Fibroblast of lung (primary cell): Measurements from ENCODE around the gene RNF43. TPM values are rescaled to one million over a fixed set of nuclear protein-coding genes. Genes with fewer than 3 reads are reported as not detected.

ENCODE experiments used
- DNase-seq, 2 donors: peaks; one replicate each; pipeline versions ENCODE4 v3.0.0 to v3.0.0-alpha.2; 2010; ENCODE audit warnings: low read depth in 2 of 2
- H2AFZ ChIP-seq: 2 replicates; pipeline ENCODE4 v1.5.1; 2012; ENCODE audit warnings: low read length, control low read depth, inconsistent platforms
- H3K27ac ChIP-seq: 2 replicates; pipeline ENCODE4 v1.5.1; 2011; ENCODE audit warnings: low read length, control low read depth; ENCODE audit not compliant: insufficient read depth
- H3K27me3 ChIP-seq: 2 replicates; pipeline ENCODE4 v1.5.1; 2011; ENCODE audit warnings: mild to moderate bottlenecking, low read length; ENCODE audit not compliant: control insufficient read depth, insufficient read depth
- H3K36me3 ChIP-seq: 2 replicates; pipeline ENCODE4 v1.5.1; 2011; ENCODE audit warnings: low read length; ENCODE audit not compliant: control insufficient read depth, insufficient read depth
- H3K4me1 ChIP-seq: 2 replicates; pipeline ENCODE4 v1.5.1; 2011; ENCODE audit warnings: low read length; ENCODE audit not compliant: control insufficient read depth, insufficient read depth; ENCODE audit errors: extremely low read depth
- H3K4me2 ChIP-seq: 2 replicates; pipeline ENCODE4 v1.5.1; 2011; ENCODE audit warnings: low read length, control low read depth; ENCODE audit not compliant: insufficient read depth; ENCODE audit errors: extremely low read depth
- H3K4me3 ChIP-seq, 4 experiments: fragments of 200-600 bp in 1 of 4; sonication (generic) in 1 of 4; replicated peaks in 1 of 4; 2 replicates each; pipeline ENCODE4 v1.5.1; 2011 to 2016; ENCODE audit warnings: low read length in 4 of 4, low read depth in 3 of 4, mild to moderate bottlenecking in 3 of 4, control low read depth in 2 of 4, inconsistent platforms in 1 of 4, mixed read lengths in 1 of 4; ENCODE audit not compliant: insufficient read depth in 1 of 4; ENCODE audit errors: control extremely low read depth in 1 of 4
- H3K79me2 ChIP-seq: 2 replicates; pipeline ENCODE4 v1.5.1; 2012; ENCODE audit warnings: mild to moderate bottlenecking, low read length, inconsistent platforms; ENCODE audit not compliant: control insufficient read depth, insufficient read depth
- H3K9ac ChIP-seq: 2 replicates; pipeline ENCODE4 v1.5.1; 2011; ENCODE audit warnings: mild to moderate bottlenecking, low read length, control low read depth; ENCODE audit not compliant: insufficient read depth
- H3K9me3 ChIP-seq: 2 replicates; pipeline ENCODE4 v1.5.1; 2012; ENCODE audit warnings: low read depth, low read length; ENCODE audit not compliant: control insufficient read depth, insufficient read depth
- H4K20me1 ChIP-seq: 2 replicates; pipeline ENCODE4 v1.5.1; 2011; ENCODE audit warnings: low read length; ENCODE audit not compliant: control insufficient read depth, insufficient read depth; ENCODE audit errors: extremely low read depth
- EZH2 ChIP-seq: IDR thresholded peaks from 2 replicates; pipeline ENCODE4 v1.5.1; 2012; ENCODE audit warnings: low read length, control low read depth, mild to moderate bottlenecking; ENCODE audit errors: missing control alignments
- polyA plus RNA-seq, 2 donors: library from polyadenylated mRNA; depleted of rRNA in 1 of 2; stranded (reverse) in 1 of 2; unstranded in 1 of 2; fragments of >200 nt; gene quantifications; 2 replicates each; pipeline ENCODE4 v1.2.1, GENCODE V29; 2011 to 2012; ENCODE audit warnings: missing spikeins in 1 of 2
- total RNA-seq: library from RNA; depleted of rRNA; stranded (reverse); fragments of >200 nt; gene quantifications from 2 replicates; pipeline ENCODE4 v1.2.1, GENCODE V29; 2014
- TF ChIP-seq, protein P1 (sequence below), 2 donors: IDR thresholded peaks in 1 of 2; conservative IDR thresholded peaks in 1 of 2; 1 replicate in 1 of 2; 2 replicates in 1 of 2; pipeline ENCODE4 v1.5.1; 2011 to 2012; ENCODE audit warnings: low read length in 2 of 2, control low read depth in 1 of 2, inconsistent platforms in 1 of 2, low read depth in 1 of 2, mild to moderate bottlenecking in 1 of 2

Gene RNF43
- total and polyA plus RNA-seq, 2 donors (not counting 1 experiment from before 2014, with no cell fraction given) = under 0.01 to 0.02 TPM

DNA sequence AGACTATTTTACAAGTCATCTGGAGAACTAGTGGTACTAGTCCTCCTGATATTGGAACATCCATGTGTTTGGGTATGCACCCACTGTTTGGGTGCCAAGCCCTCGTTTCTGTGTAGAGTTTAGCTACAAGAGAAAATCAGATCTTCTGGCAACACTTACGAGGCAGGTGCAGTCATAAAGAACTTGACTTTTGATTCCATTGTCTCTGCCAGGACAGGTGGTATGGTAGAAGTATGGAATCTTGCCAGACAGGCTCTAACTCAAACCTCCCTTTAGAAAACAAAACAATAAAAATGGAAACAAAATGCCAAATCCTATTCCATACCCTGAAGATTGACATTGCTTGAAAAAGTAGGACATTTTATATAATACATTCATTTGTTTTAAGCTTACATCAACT, 16.0 kb downstream of the RNF43 start:
- Histone ChIP-seq H3K27ac (no peak overlapping the region), H3K9ac (no peak overlapping the region), H3K27me3 (no peaks in the 10 kb centered on the region), H3K79me2 (no peaks in the 10 kb centered on the region), H3K36me3 (no peaks in the 10 kb centered on the region), H2AFZ (no peak overlapping the region), H4K20me1 (no peaks in the 10 kb centered on the region), H3K9me3 (no peaks in the 10 kb centered on the region), H3K4me3 (no peak overlapping the region), H3K4me2 (no peak overlapping the region), H3K4me1 (no peaks in the 10 kb centered on the region)
- TF ChIP-seq EZH2 = no peak
- TF ChIP-seq, protein P1, sequence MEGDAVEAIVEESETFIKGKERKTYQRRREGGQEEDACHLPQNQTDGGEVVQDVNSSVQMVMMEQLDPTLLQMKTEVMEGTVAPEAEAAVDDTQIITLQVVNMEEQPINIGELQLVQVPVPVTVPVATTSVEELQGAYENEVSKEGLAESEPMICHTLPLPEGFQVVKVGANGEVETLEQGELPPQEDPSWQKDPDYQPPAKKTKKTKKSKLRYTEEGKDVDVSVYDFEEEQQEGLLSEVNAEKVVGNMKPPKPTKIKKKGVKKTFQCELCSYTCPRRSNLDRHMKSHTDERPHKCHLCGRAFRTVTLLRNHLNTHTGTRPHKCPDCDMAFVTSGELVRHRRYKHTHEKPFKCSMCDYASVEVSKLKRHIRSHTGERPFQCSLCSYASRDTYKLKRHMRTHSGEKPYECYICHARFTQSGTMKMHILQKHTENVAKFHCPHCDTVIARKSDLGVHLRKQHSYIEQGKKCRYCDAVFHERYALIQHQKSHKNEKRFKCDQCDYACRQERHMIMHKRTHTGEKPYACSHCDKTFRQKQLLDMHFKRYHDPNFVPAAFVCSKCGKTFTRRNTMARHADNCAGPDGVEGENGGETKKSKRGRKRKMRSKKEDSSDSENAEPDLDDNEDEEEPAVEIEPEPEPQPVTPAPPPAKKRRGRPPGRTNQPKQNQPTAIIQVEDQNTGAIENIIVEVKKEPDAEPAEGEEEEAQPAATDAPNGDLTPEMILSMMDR (conservative IDR thresholded peaks at IDR 0.05 in 1 of 2, IDR thresholded peaks at IDR 0.05 in 1 of 2; ENCODE audit: low read depth in 1 of 2, low read length in 2 of 2) = no peak
- no peak for DNase-seq

DNA sequence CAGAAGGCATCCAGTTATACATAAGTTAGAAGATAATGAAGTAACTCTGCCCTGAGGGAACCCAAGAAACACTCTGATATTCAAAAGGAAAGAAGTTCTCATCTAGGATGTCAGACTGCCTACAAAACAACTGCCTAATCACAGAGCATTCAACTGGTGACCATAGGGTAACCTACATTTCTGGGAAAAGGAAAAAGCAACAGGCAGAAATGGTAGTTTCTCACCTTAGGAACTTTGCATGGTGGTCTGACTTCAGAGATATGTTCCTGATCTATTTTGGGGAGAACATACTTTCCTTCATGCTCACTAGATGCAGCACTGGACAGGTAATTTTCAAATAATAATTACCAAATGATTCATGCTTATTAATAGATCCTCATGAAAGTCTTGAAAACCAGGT, 16.5 kb downstream of the RNF43 start:
- Histone ChIP-seq H3K79me2 (no peaks in the 10 kb centered on the region), H3K4me1 (no peaks in the 10 kb centered on the region), H2AFZ (no peak overlapping the region), H3K4me3 (no peak overlapping the region), H4K20me1 (no peaks in the 10 kb centered on the region), H3K36me3 (no peaks in the 10 kb centered on the region), H3K9me3 (no peaks in the 10 kb centered on the region), H3K27ac (no peak overlapping the region), H3K4me2 (no peak overlapping the region), H3K9ac (no peak overlapping the region), H3K27me3 (no peaks in the 10 kb centered on the region)
- no peak for DNase-seq
- TF ChIP-seq, protein P1 (conservative IDR thresholded peaks at IDR 0.05 in 1 of 2, IDR thresholded peaks at IDR 0.05 in 1 of 2; ENCODE audit: low read depth in 1 of 2, low read length in 2 of 2) = no peak
- TF ChIP-seq EZH2 = no peak

DNA sequence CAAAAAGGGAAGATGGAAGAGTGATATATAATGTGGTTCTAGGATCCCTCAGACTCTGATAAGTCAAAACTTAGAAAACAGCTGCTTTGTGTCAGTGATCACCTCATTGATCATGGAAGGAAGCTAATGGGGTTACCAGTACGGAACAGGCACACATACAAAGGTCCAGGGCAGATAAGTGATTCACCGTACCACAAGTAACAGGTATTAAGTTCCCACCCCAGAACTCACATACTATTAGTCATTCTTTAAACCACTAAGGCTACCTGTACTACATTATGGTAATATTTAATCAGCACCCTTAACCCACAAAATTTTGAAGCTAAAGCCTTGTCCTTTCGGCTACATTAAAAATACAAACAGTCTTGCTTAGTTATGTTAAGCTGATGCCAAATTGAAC, 17.4 kb downstream of the RNF43 start:
- Histone ChIP-seq H3K36me3 (no peaks in the 10 kb centered on the region), H3K4me3 (no peak overlapping the region), H4K20me1 (no peaks in the 10 kb centered on the region), H3K4me1 (no peaks in the 10 kb centered on the region), H3K27ac (no peak overlapping the region), H3K9ac (no peak overlapping the region), H3K4me2 (no peak overlapping the region), H3K79me2 (no peaks in the 10 kb centered on the region), H3K9me3 (no peaks in the 10 kb centered on the region), H2AFZ (no peak overlapping the region), H3K27me3 (no peaks in the 10 kb centered on the region)
- no peak for DNase-seq
- TF ChIP-seq, protein P1 (conservative IDR thresholded peaks at IDR 0.05 in 1 of 2, IDR thresholded peaks at IDR 0.05 in 1 of 2; ENCODE audit: low read depth in 1 of 2, low read length in 2 of 2) = no peak
- no peak for TF ChIP-seq EZH2
